Esophagus muscularis mucosa (tissue), 4 donors: ENCODE results near the gene CCDC170. TPM values are rescaled to one million over a fixed set of nuclear protein-coding genes. Genes with fewer than 3 reads are reported as not detected.

ENCODE experiments used
- DNase-seq: peaks from one replicate; pipeline ENCODE4 v3.0.0-alpha.2; 2017; ENCODE audit errors: extremely low spot score
- H3K27ac ChIP-seq, 4 donors: fragments of 200-600 bp; sonication (generic); replicated peaks in 1 of 4; 1 replicate in 3 of 4; 2 replicates in 1 of 4; pipeline ENCODE4 v1.5.1; 2016 to 2019; ENCODE audit warnings: mild to moderate bottlenecking in 1 of 4
- H3K27me3 ChIP-seq, 4 donors: fragments of 200-600 bp; sonication (generic); one replicate each; pipeline versions ENCODE4 v1.5.1 to v1.6.0; 2016 to 2019
- H3K36me3 ChIP-seq, 4 donors: fragments of 200-600 bp; sonication (generic); one replicate each; pipeline ENCODE4 v1.5.1; 2016 to 2019
- H3K4me1 ChIP-seq, 4 donors: fragments of 200-600 bp; sonication (generic); one replicate each; pipeline ENCODE4 v1.5.1; 2016 to 2019
- H3K4me3 ChIP-seq, 4 donors: fragments of 200-600 bp; sonication (generic); 1 replicate in 2 of 4; 2 replicates in 2 of 4; pipeline ENCODE4 v1.5.1; 2016 to 2019; ENCODE audit warnings: mild to moderate bottlenecking in 4 of 4, moderate library complexity in 1 of 4
- H3K9me3 ChIP-seq, 4 donors: fragments of 200-600 bp; sonication (generic); 1 replicate in 3 of 4; 2 replicates in 1 of 4; pipeline ENCODE4 v1.5.1; 2016 to 2019
- EP300 ChIP-seq: sonication (generic); formaldehyde crosslinking; IDR thresholded peaks from one replicate; pipeline ENCODE4 v1.6.1; 2017; ENCODE audit warnings: antibody characterized with exemption
- POLR2A ChIP-seq: fragments of 450-650 bp; IDR thresholded peaks from one replicate; pipeline ENCODE4 v1.6.1; 2017; ENCODE audit warnings: antibody characterized with exemption, moderate library complexity, mild to moderate bottlenecking, low read depth
- POLR2AphosphoS5 ChIP-seq, 2 donors: sonication (generic); formaldehyde crosslinking; IDR thresholded peaks; one replicate each; pipeline ENCODE4 v1.6.1; 2017; ENCODE audit warnings: antibody characterized with exemption in 2 of 2
- WGBS: methylation state at CpG from one replicate; pipeline ENCODE4 v1.1.5; 2018; 5-methylcytosine and 5-hydroxymethylcytosine counted together
- intact Hi-C: fragments of 100-400 bp; cut with DNase I; formaldehyde crosslinking; loops from one replicate; pipeline ENCODE4 v1.15.1; 2023
- total RNA-seq, 4 donors: library from RNA; depleted of rRNA; stranded (reverse); fragments of >200 nt; gene quantifications; one replicate each; pipeline versions ENCODE4 v1.1.0 to v1.2.1, GENCODE V29; 2016
- TF ChIP-seq, protein P1 (sequence below), 3 experiments: fragments of 200-600 bp in 2 of 3; fragments of 450-650 bp in 1 of 3; sonication (generic) in 2 of 3; IDR thresholded peaks; one replicate each; pipeline ENCODE4 v1.5.1; 2017 to 2019; ENCODE audit warnings: antibody characterized with exemption in 3 of 3, mild to moderate bottlenecking in 2 of 3, moderate library complexity in 1 of 3

CCDC170 gene
- total RNA-seq, 4 donors from 2014 or later = 0.32 to 1.5 (median 0.49) TPM

DNA sequence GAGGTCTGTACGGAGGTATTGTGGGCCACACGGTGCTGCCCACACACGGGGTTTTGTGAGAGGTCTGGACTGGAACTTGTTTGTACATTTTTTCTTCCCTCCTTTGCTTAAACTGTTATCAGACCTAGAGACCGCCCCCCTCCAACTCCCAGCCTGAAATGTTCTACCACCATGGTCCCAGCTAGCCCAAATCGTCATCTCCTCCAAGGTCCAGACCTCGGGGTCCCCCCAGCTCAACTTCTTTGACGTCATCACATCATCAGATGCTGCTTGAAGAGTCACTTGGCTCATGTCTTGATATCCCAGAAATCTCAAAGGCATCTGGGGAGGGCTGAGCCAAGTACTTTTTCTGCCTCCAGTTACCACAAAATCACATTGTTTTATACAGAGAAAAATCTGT is 2.8 kb upstream of the CCDC170 start:
- Histone ChIP-seq H3K36me3 (no peaks in the 10 kb centered on the region), H3K4me3 (no peak overlapping the region), H3K9me3 (no peaks in the 10 kb centered on the region), H3K27me3 (peaks cover 0 to 39% (median 1%) of the 10 kb centered on the region in 4 donors), H3K27ac (no peak overlapping the region), H3K4me1 (peaks cover 10 to 23% (median 18%) of the 10 kb centered on the region in 4 donors)
- 78% methylated on average over 7 of the region's 7 CpGs for WGBS
- intact Hi-C loops = no loop called here
- TF ChIP-seq, protein P1, sequence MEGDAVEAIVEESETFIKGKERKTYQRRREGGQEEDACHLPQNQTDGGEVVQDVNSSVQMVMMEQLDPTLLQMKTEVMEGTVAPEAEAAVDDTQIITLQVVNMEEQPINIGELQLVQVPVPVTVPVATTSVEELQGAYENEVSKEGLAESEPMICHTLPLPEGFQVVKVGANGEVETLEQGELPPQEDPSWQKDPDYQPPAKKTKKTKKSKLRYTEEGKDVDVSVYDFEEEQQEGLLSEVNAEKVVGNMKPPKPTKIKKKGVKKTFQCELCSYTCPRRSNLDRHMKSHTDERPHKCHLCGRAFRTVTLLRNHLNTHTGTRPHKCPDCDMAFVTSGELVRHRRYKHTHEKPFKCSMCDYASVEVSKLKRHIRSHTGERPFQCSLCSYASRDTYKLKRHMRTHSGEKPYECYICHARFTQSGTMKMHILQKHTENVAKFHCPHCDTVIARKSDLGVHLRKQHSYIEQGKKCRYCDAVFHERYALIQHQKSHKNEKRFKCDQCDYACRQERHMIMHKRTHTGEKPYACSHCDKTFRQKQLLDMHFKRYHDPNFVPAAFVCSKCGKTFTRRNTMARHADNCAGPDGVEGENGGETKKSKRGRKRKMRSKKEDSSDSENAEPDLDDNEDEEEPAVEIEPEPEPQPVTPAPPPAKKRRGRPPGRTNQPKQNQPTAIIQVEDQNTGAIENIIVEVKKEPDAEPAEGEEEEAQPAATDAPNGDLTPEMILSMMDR (IDR thresholded peaks at IDR 0.05) = no peak
- TF ChIP-seq POLR2A = no peak
- TF ChIP-seq POLR2AphosphoS5 (IDR thresholded peaks at IDR 0.05) = no peak
- no peak for TF ChIP-seq EP300
- DNase-seq = no peak

DNA sequence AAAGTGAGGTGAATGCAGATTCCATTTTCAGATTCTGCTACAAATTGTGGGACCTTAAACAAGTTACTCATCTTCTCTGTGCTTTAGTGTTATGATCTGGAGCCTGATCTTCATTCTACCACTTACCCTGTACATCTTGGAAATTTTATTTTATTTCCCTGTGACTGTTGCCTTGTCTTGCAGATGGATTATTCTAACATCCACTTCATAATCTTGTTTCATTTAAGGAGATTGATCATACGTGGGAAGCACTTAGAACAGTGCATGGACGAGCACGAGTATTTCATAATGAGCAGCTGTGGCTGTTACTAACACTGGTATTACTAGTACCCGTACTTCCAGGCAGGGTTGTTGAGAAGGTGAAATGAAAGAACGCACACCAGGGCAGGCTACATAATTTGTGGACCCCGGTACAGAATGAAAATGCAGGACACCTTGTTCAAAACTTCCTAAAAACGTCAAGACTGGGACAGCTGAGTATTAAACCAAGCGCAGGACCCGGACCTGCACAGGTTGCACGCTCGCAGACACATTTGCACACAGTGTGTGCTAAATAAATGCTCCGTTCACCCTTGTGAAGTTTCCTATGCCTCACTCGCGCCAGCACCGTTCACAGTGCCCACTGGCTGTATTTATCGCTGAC is 535 bp upstream of the CCDC170 start:
- Histone ChIP-seq H3K9me3 (no peaks in the 10 kb centered on the region), H3K27me3 (peaks cover 0 to 39% (median 1%) of the 10 kb centered on the region in 4 donors), H3K4me3 (peak overlapping the region; percentile 59 to 72 (median 66)), H3K4me1 (peaks cover 10 to 23% (median 18%) of the 10 kb centered on the region in 4 donors), H3K27ac (peak overlapping the region in 3 of 4 donors; percentile 12 to 65 (median 58)), H3K36me3 (no peaks in the 10 kb centered on the region)
- TF ChIP-seq POLR2AphosphoS5 (IDR thresholded peaks at IDR 0.05) (no peak), POLR2A (no peak), EP300 (no peak)
- TF ChIP-seq, protein P1 (IDR thresholded peaks at IDR 0.05) = no peak
- no peak for DNase-seq
- 39% methylated on average over 14 of the region's 16 CpGs for WGBS
- intact Hi-C loops = no loop called here

DNA sequence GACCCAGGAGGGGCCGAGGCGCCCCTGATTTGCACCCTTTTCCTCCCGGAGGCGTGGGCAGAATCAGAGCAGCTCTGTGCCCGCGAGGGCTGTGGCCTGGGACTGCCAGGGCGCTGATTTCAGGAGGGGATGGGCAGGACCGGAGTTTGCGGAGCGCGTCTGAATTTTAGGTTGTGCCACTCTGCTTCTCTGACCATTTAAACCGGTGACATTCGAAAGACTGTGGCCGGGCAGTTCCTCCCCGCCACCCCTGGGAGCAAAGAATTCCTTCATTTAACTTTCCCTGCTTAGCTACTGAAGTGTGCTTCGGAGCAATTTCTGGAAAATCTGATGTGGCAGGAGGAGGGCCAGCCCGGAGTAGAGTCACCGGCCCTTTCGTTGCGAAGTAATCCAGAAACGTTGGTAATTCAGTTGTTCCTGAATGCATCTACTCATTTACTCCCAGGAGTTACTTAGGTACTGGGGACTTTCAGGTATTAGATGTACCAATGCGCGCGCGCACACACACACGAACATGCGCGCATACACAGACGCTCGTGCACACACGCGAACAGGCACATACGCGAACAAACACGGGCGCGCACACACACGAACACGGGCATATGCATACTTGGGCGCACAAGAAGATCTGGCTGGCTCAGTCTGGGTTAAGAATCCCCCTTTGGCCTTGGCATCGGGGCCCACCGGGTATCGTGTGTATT is 568 bp downstream of the CCDC170 start:
- H3K4me1 ChIP-seq = peaks cover 10 to 23% (median 18%) of the 10 kb centered on the region in 4 donors
- peaks cover 0 to 39% (median 1%) of the 10 kb centered on the region in 4 donors for H3K27me3 ChIP-seq
- peak overlapping the region; percentile 12 to 65 (median 58) for H3K27ac ChIP-seq
- DNase-seq = no peak
- intact Hi-C loops = no loop called here
- peak overlapping the region; percentile 59 to 72 (median 66) for H3K4me3 ChIP-seq
- no peak for TF ChIP-seq POLR2A
- TF ChIP-seq, protein P1 (IDR thresholded peaks at IDR 0.05) = no peak
- TF ChIP-seq POLR2AphosphoS5 (IDR thresholded peaks at IDR 0.05) = no peak
- no peak for TF ChIP-seq EP300
- no peaks in the 10 kb centered on the region for H3K36me3 ChIP-seq
- no peaks in the 10 kb centered on the region for H3K9me3 ChIP-seq
- WGBS = 3% methylated on average over 22 of the region's 43 CpGs

DNA sequence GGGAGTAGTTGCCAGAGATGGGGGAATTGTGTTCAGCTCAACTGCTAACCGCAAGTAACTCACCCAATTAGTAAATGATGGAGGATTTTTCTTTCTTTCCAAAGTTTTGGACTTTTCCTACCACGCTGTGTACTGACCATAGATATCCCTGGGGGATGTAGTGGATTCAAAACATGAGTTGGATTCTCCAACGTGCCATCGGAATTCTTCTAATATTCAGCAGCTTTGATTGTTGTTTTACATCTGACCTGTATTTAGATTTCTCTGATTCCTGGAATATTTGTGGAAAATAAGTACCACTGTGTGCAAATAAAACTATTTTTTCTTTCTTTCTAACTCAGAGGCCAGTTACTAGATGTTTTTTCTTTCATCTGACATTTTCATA is 1.1 kb downstream of the CCDC170 start:
- DNase-seq = no peak
- Histone ChIP-seq H3K9me3 (no peaks in the 10 kb centered on the region), H3K4me1 (peaks cover 10 to 23% (median 18%) of the 10 kb centered on the region in 4 donors), H3K27ac (no peak overlapping the region), H3K4me3 (peak overlapping the region; percentile 59 to 72 (median 66)), H3K27me3 (peaks cover 0 to 39% (median 1%) of the 10 kb centered on the region in 4 donors), H3K36me3 (no peaks in the 10 kb centered on the region)
- TF ChIP-seq, protein P1 (IDR thresholded peaks at IDR 0.05) = no peak
- TF ChIP-seq POLR2AphosphoS5 (IDR thresholded peaks at IDR 0.05) = no peak
- TF ChIP-seq EP300 = no peak
- no peak for TF ChIP-seq POLR2A
- WGBS = 40% methylated on average over 4 of the region's 4 CpGs
- intact Hi-C loops = no loop called here
